Stimulated activated CD4-positive, alpha-beta T cell treated with anti-CD3 and anti-CD28 coated beads, Interleukin-2, amount 100 ng/mL, for 4 hours (primary cell): ENCODE measurements around the gene OR10G7.
"Not testable (repeated sequence)": the region's sequence is repeated elsewhere in the genome, so short reads cannot be mapped to it uniquely, and the experiment has no call there.

ENCODE experiments used
- DNase-seq: peaks from one replicate; pipeline ENCODE4 v3.0.0-alpha.2; 2020; ENCODE audit warnings: low read depth

The OR10G7 gene

DNA sequence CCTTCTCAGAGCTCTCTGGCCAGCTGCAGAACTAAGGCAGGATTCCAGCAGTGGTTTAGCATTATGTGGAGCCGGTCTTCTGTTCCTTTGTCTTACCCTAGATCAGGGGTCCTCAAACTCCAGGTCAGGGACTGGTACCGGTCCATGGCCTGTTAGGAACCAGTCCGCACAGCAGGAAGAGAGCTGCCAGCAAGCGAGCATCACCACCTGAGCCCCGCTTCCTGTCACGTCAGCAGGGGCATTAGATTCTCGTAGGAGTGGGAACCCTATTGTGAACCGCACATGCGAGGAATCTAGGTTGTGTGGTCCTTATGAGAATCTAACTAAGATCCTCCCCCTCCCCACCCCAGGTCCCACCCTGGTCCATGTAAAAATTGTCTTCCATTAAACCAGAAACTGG, 1.6 kb downstream of the OR10G7 start:
- DNase-seq = no peak

DNA sequence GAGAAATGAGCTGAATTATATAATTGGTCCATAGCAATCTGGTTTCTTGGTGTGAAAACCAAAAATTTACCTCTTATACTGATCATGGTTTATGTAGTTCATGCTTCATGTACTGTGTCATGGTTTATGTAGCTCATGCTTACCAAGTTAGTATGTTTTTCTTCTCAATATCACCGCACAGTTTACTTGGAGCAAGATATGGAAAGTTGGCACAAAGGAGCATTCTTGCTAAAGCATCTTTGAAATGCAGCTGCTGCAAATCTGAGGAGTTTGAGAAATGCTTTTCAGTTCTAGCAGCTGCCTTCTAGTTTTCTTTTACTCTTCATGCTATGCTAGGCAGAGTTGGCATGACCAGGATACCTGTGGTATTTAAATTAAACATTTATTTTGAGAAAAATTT, 4.5 kb downstream of the OR10G7 start:
- DNase-seq = no peak

DNA sequence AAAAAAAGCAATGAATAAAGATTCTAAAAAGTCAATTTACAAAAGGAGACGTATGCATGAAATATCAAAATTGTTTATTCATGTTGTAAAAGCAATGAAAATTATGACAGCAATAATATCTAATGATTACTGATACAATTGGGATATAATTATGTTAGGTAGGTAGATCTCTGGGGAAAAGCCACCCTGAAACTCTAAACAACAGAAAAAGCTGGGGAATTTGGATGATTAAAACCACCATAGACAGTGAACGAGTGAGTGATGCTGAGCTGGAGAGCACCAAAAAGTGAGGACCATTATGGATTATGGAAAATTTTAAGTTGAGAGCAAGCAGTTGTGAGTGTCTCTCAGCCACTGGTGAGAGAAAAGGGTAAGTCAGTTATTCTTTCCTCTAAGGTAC, 14.6 kb downstream of the OR10G7 start, which contains the start of gene OR10G8:
Gene OR10G8, plus strand, starts transcription at position 301 of the 400 bp plus-strand sequence. CDS start 2,825 bp downstream, outside the sequence.
- no peak for DNase-seq

DNA sequence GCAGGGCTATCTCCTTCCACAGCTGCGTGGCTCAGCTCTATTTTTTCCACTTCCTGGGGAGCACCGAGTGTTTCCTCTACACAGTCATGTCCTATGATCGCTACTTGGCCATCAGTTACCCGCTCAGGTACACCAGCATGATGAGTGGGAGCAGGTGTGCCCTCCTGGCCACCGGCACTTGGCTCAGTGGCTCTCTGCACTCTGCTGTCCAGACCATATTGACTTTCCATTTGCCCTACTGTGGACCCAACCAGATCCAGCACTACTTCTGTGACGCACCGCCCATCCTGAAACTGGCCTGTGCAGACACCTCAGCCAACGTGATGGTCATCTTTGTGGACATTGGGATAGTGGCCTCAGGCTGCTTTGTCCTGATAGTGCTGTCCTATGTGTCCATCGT, 25.3 kb downstream of the OR10G7 start:
- not testable (repeated sequence) for DNase-seq

DNA sequence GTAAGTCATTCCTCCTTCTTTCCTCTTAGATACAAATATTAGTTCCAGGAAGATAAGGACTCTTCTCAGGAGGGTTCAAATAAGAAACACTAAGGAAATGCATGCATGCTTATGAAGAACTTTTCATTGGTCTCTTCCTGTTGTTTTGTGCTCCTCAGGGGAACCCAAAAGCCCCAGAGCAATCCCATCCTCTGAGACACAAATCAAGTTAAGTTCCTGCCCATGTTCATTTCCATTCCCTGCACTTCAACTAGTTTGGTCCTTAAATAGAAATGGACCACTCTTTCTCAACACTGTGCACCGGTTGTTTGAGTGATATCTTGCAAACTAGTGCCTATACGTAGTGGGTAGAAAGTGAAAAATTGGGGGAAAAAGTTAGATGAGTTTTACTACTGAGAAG, 28.4 kb downstream of the OR10G7 start, which contains the start of gene OR10G4:
Gene OR10G4, plus strand, starts transcription at position 301 of the 400 bp plus-strand sequence. CDS start 2,578 bp downstream, outside the sequence.
- DNase-seq = no peak

DNA sequence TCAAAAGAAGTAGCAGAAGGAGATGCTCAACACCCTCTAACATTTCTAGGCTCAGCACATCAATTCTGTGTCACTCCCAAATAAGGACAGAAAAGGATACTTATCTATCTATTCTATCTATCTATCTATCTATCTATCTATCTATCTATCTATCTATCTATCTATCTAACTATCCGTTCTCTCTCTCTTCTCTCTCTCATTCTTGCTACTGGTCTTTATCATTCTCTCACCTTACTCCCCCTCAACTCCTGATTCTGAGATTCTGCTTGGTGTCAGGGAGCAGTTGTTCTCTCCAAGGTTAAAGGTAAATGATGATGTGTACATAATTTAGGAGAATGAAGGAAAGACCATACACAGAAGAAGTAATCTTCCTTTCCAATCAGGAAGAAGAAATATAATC, 46.0 kb downstream of the OR10G7 start, which contains the start of gene OR10G6:
Gene OR10G6, minus strand, starts transcription at position 43 of the 400 bp plus-strand sequence. Its CDS starts 0 bp downstream, at position 43.
- DNase-seq = no peak
